Parathyroid adenoma (tissue), 2 donors: Measurements from ENCODE around the gene CNKSR2.

Source experiments
- H2AFZ ChIP-seq: fragments of 300-600 bp; sonication (generic); one replicate; pipeline ENCODE4 v1.7.0; 2017; ENCODE audit warnings: antibody characterized with exemption, mild to moderate bottlenecking
- H3K27ac ChIP-seq: fragments of 300-600 bp; sonication (generic); one replicate; pipeline ENCODE4 v1.7.0; 2017
- H3K27me3 ChIP-seq: fragments of 300-600 bp; sonication (generic); one replicate; pipeline ENCODE4 v1.7.0; 2017; ENCODE audit warnings: low read length; ENCODE audit not compliant: control insufficient read depth, insufficient read depth
- H3K36me3 ChIP-seq: fragments of 300-600 bp; sonication (generic); one replicate; pipeline ENCODE4 v1.7.0; 2017; ENCODE audit warnings: low read length; ENCODE audit not compliant: control insufficient read depth, insufficient read depth
- H3K4me1 ChIP-seq: fragments of 300-600 bp; sonication (generic); one replicate; pipeline ENCODE4 v1.7.0; 2017; ENCODE audit warnings: control low read depth
- H3K4me2 ChIP-seq: fragments of 300-600 bp; sonication (generic); one replicate; pipeline ENCODE4 v1.7.0; 2017; ENCODE audit warnings: low read length
- H3K4me3 ChIP-seq: fragments of 300-600 bp; sonication (generic); one replicate; pipeline ENCODE4 v1.7.0; 2017; ENCODE audit warnings: low read depth, low read length
- H3K79me2 ChIP-seq: fragments of 300-600 bp; sonication (generic); one replicate; pipeline ENCODE4 v1.7.0; 2017; ENCODE audit warnings: control low read depth
- H3K9ac ChIP-seq: fragments of 300-600 bp; sonication (generic); one replicate; pipeline ENCODE4 v1.7.0; 2017; ENCODE audit warnings: mild to moderate bottlenecking
- H3K9me3 ChIP-seq: fragments of 300-600 bp; sonication (generic); one replicate; pipeline ENCODE4 v1.7.0; 2017; ENCODE audit warnings: low read length; ENCODE audit not compliant: control insufficient read depth
- CTCF ChIP-seq: fragments of 300-600 bp; sonication (generic); IDR thresholded peaks from one replicate; pipeline ENCODE4 v1.7.0; 2017; ENCODE audit warnings: antibody characterized with exemption, mild to moderate bottlenecking
- donor health status: primary hyperparathyroidism.

The CNKSR2 gene

GRCh38 chrX:21374163-21374993 lies at the start of gene CNKSR2:
Gene CNKSR2, plus strand, starts transcription at chrX:21374418. Its CDS starts 480 bp downstream, at chrX:21374898.
- Histone ChIP-seq H3K4me3 (peak within 1 kb of the TSS; percentile 53), H3K27ac (no peak within 1 kb of the TSS), H3K9ac (no peak within 1 kb of the TSS), H3K9me3 (no peaks in the 10 kb centered on the region), H3K4me1 (no peaks in the 10 kb centered on the region), H2AFZ (peak within 1 kb of the TSS; percentile 68), H3K79me2 (no peaks in the 10 kb centered on the region), H3K36me3 (no peaks in the 10 kb centered on the region), H3K27me3 (no peaks in the 10 kb centered on the region), H3K4me2 (peak within 1 kb of the TSS; percentile 76)
- no peak for TF ChIP-seq CTCF

GRCh38 chrX:21354725-21355124 lies 19.5 kb upstream of the CNKSR2 start:
- Histone ChIP-seq H3K27ac (no peak overlapping the region), H2AFZ (no peak overlapping the region), H3K9me3 (no peaks in the 10 kb centered on the region), H3K4me2 (no peak overlapping the region), H3K4me1 (no peaks in the 10 kb centered on the region), H3K9ac (no peak overlapping the region), H3K36me3 (no peaks in the 10 kb centered on the region), H3K79me2 (no peaks in the 10 kb centered on the region), H3K27me3 (no peaks in the 10 kb centered on the region), H3K4me3 (no peak overlapping the region)
- TF ChIP-seq CTCF, result no peak

GRCh38 chrX:21355831-21356230 lies 18.4 kb upstream of the CNKSR2 start:
- no peak overlapping the region for H3K4me3 ChIP-seq
- no peaks in the 10 kb centered on the region for H3K27me3 ChIP-seq
- no peak overlapping the region for H3K9ac ChIP-seq
- H3K36me3 ChIP-seq, result no peaks in the 10 kb centered on the region
- no peak overlapping the region for H3K27ac ChIP-seq
- H3K4me2 ChIP-seq, result no peak overlapping the region
- no peaks in the 10 kb centered on the region for H3K9me3 ChIP-seq
- TF ChIP-seq CTCF, result no peak
- H2AFZ ChIP-seq, result no peak overlapping the region
- H3K4me1 ChIP-seq, result no peaks in the 10 kb centered on the region
- H3K79me2 ChIP-seq, result no peaks in the 10 kb centered on the region

GRCh38 chrX:21369613-21370012 lies 4.6 kb upstream of the CNKSR2 start:
- H3K79me2 ChIP-seq, result no peaks in the 10 kb centered on the region
- no peak for TF ChIP-seq CTCF
- H3K4me2 ChIP-seq, result no peak overlapping the region
- H2AFZ ChIP-seq, result no peak overlapping the region
- no peak overlapping the region for H3K27ac ChIP-seq
- no peak overlapping the region for H3K9ac ChIP-seq
- no peak overlapping the region for H3K4me3 ChIP-seq
- no peaks in the 10 kb centered on the region for H3K27me3 ChIP-seq
- H3K4me1 ChIP-seq, result no peaks in the 10 kb centered on the region
- H3K36me3 ChIP-seq, result no peaks in the 10 kb centered on the region
- H3K9me3 ChIP-seq, result no peaks in the 10 kb centered on the region

- no peaks in the 10 kb centered on the region for H3K79me2 ChIP-seq
- TF ChIP-seq CTCF, result no peak
- no peak overlapping the region for H2AFZ ChIP-seq
- H3K9me3 ChIP-seq, result no peaks in the 10 kb centered on the region
- no peak overlapping the region for H3K27ac ChIP-seq
- H3K27me3 ChIP-seq, result no peaks in the 10 kb centered on the region
- H3K4me2 ChIP-seq, result no peak overlapping the region
- H3K36me3 ChIP-seq, result no peaks in the 10 kb centered on the region
- H3K4me1 ChIP-seq, result no peaks in the 10 kb centered on the region
- H3K4me3 ChIP-seq, result no peak overlapping the region
- no peak overlapping the region for H3K9ac ChIP-seq
Measured at GRCh38 chrX:21373001-21373400, 1.2 kb upstream of the CNKSR2 start.
